Smooth muscle cell (in vitro differentiated cells): ENCODE measurements around the gene SLC38A8. TPM values are rescaled to one million over a fixed set of nuclear protein-coding genes. Genes with fewer than 3 reads are reported as not detected.

Source experiments
- DNase-seq: peaks from one replicate; lab custom pipeline; 2025; ENCODE audit not compliant: unreplicated experiment; lab: John Stamatoyannopoulos, UW
- H2AFZ ChIP-seq: fragments of 200-600 bp; sonication (generic); 2 replicates; pipeline ENCODE4 v1.6.0; 2016; ENCODE audit warnings: antibody characterized with exemption, low read depth, mild to moderate bottlenecking
- H3F3A ChIP-seq: fragments of 200-600 bp; sonication (generic); 2 replicates; pipeline ENCODE4 v1.6.0; 2017; ENCODE audit warnings: antibody characterized with exemption, low read depth
- H3K27ac ChIP-seq: fragments of 200-600 bp; sonication (generic); 2 replicates; pipeline ENCODE4 v1.5.1; 2016; ENCODE audit warnings: low read depth, mild to moderate bottlenecking
- H3K27me3 ChIP-seq: fragments of 200-600 bp; sonication (generic); 2 replicates; pipeline ENCODE4 v1.6.1; 2016; ENCODE audit warnings: low read depth, mild to moderate bottlenecking
- H3K36me3 ChIP-seq: fragments of 200-600 bp; sonication (generic); 2 replicates; pipeline ENCODE4 v1.5.1; 2016; ENCODE audit warnings: low read depth
- H3K4me1 ChIP-seq: fragments of 200-600 bp; sonication (generic); 2 replicates; pipeline ENCODE4 v1.5.1; 2016; ENCODE audit warnings: low read depth
- H3K4me2 ChIP-seq: fragments of 200-600 bp; sonication (generic); 2 replicates; pipeline ENCODE4 v1.6.0; 2016; ENCODE audit warnings: mild to moderate bottlenecking
- H3K4me3 ChIP-seq: fragments of 200-600 bp; sonication (generic); 2 replicates; pipeline ENCODE4 v1.5.1; 2016; ENCODE audit warnings: mild to moderate bottlenecking
- H3K79me2 ChIP-seq: fragments of 200-600 bp; sonication (generic); 2 replicates; pipeline ENCODE4 v1.6.0; 2016; ENCODE audit warnings: low read depth, mild to moderate bottlenecking
- H3K9ac ChIP-seq: fragments of 200-600 bp; sonication (generic); 2 replicates; pipeline ENCODE4 v1.6.0; 2016; ENCODE audit warnings: low read depth
- H3K9me3 ChIP-seq: fragments of 200-600 bp; sonication (generic); replicated peaks from 2 replicates; pipeline ENCODE4 v1.5.1; 2016; ENCODE audit warnings: low read depth
- H4K20me1 ChIP-seq: fragments of 200-600 bp; sonication (generic); 2 replicates; pipeline ENCODE4 v1.6.0; 2016; ENCODE audit warnings: low read depth
- CTCF ChIP-seq: fragments of 200-600 bp; sonication (generic); IDR thresholded peaks from 2 replicates; pipeline ENCODE4 v1.5.1; 2017; ENCODE audit warnings: borderline replicate concordance, mild to moderate bottlenecking, antibody characterized with exemption; ENCODE audit not compliant: insufficient read depth, poor library complexity, severe bottlenecking
- WGBS: methylation state at CpG from one replicate; pipeline ENCODE4 v1.1.7; 2016; ENCODE audit warnings: low lambda C conversion rate; 5-methylcytosine and 5-hydroxymethylcytosine counted together
- polyA plus RNA-seq: library from polyadenylated mRNA; unstranded; fragments of >200 nt; fragmentation: Nextera tagmentation; extraction: Ambion mirVana; gene quantifications from 2 replicates; pipeline ENCODE4 v1.2.1, GENCODE V29; 2016
- total RNA-seq: library from RNA; depleted of rRNA; stranded (reverse); fragments of >200 nt; gene quantifications from 2 replicates; pipeline ENCODE4 v1.2.3, GENCODE V29; 2014

Gene SLC38A8
- total and polyA plus RNA-seq, 2 experiments from 2014 or later: not detected

- Histone ChIP-seq H3K27me3 (no peaks in the 10 kb centered on the region), H3K4me3 (no peak overlapping the region), H3K79me2 (no peaks in the 10 kb centered on the region), H3K9ac (no peak overlapping the region), H3F3A (no peaks in the 10 kb centered on the region), H3K4me2 (no peak overlapping the region), H3K4me1 (no peaks in the 10 kb centered on the region), H3K36me3 (no peaks in the 10 kb centered on the region), H3K9me3 (no peaks in the 10 kb centered on the region), H3K27ac (no peak overlapping the region), H4K20me1 (no peaks in the 10 kb centered on the region), H2AFZ (no peak overlapping the region)
- no peak for DNase-seq
- no peak for TF ChIP-seq CTCF
- WGBS: 19% methylated on average over 14 of the region's 14 CpGs
Observed at GRCh38 chr16:84013787-84014569, 28.6 kb downstream of the SLC38A8 start.

- Histone ChIP-seq H3F3A (no peaks in the 10 kb centered on the region), H3K9me3 (no peaks in the 10 kb centered on the region), H2AFZ (no peak overlapping the region), H3K79me2 (no peaks in the 10 kb centered on the region), H3K4me2 (no peak overlapping the region), H3K27ac (no peak overlapping the region), H3K4me3 (no peak overlapping the region), H3K36me3 (no peaks in the 10 kb centered on the region), H3K27me3 (peaks cover 7% of the 10 kb centered on the region), H3K4me1 (no peaks in the 10 kb centered on the region), H3K9ac (no peak overlapping the region), H4K20me1 (no peaks in the 10 kb centered on the region)
- DNase-seq: no peak
- WGBS: 93% methylated on average over 6 of the region's 6 CpGs
- no peak for TF ChIP-seq CTCF
Observed at GRCh38 chr16:84009282-84009681, 33.3 kb downstream of the SLC38A8 start.

- no peaks in the 10 kb centered on the region for H3F3A ChIP-seq
- H4K20me1 ChIP-seq: no peaks in the 10 kb centered on the region
- H3K9ac ChIP-seq: no peak overlapping the region
- no peaks in the 10 kb centered on the region for H3K79me2 ChIP-seq
- H3K4me1 ChIP-seq: no peaks in the 10 kb centered on the region
- TF ChIP-seq CTCF: no peak
- H3K4me3 ChIP-seq: no peak overlapping the region
- no peak overlapping the region for H2AFZ ChIP-seq
- H3K27me3 ChIP-seq: peaks cover 7% of the 10 kb centered on the region
- DNase-seq: no peak
- no peak overlapping the region for H3K4me2 ChIP-seq
- 92% methylated on average over 8 of the region's 8 CpGs for WGBS
- no peaks in the 10 kb centered on the region for H3K9me3 ChIP-seq
- no peak overlapping the region for H3K27ac ChIP-seq
- no peaks in the 10 kb centered on the region for H3K36me3 ChIP-seq
Observed at GRCh38 chr16:84007965-84008364, 34.6 kb downstream of the SLC38A8 start.

- no peak overlapping the region for H2AFZ ChIP-seq
- no peaks in the 10 kb centered on the region for H3K9me3 ChIP-seq
- no peaks in the 10 kb centered on the region for H3K79me2 ChIP-seq
- peaks cover 7% of the 10 kb centered on the region for H3K27me3 ChIP-seq
- H3K36me3 ChIP-seq: no peaks in the 10 kb centered on the region
- H4K20me1 ChIP-seq: no peaks in the 10 kb centered on the region
- no peak overlapping the region for H3K4me3 ChIP-seq
- DNase-seq: no peak
- H3K27ac ChIP-seq: no peak overlapping the region
- H3K4me2 ChIP-seq: no peak overlapping the region
- WGBS: 83% methylated on average over 4 of the region's 4 CpGs
- no peaks in the 10 kb centered on the region for H3F3A ChIP-seq
- no peak overlapping the region for H3K9ac ChIP-seq
- TF ChIP-seq CTCF: no peak
- H3K4me1 ChIP-seq: no peaks in the 10 kb centered on the region
Observed at GRCh38 chr16:84007520-84007919, 35.1 kb downstream of the SLC38A8 start.
